GM21447 (cell line): ENCODE measurements around the gene FAM228A.

Source experiments
- ATAC-seq: cut with Tn5 transposase; IDR thresholded peaks from one replicate; pipeline ENCODE4 v1.9.1; 2021; ENCODE audit not compliant: unreplicated experiment

The FAM228A gene

GRCh38 chr2:24222946-24223345, 48.1 kb downstream of the FAM228A start:
- no peak for ATAC-seq

- ATAC-seq: no peak
Measured at GRCh38 chr2:24225499-24226242, 50.8 kb downstream of the FAM228A start.

GRCh38 chr2:24228470-24228869, 53.6 kb downstream of the FAM228A start:
- ATAC-seq: no peak

GRCh38 chr2:24231461-24231881, 56.6 kb downstream of the FAM228A start:
- no peak for ATAC-seq

GRCh38 chr2:24233321-24233720, 58.5 kb downstream of the FAM228A start:
- no peak for ATAC-seq

- no peak for ATAC-seq
Measured at GRCh38 chr2:24237313-24237712, 62.5 kb downstream of the FAM228A start.

GRCh38 chr2:24238158-24238557, 63.3 kb downstream of the FAM228A start:
- no peak for ATAC-seq

GRCh38 chr2:24239553-24239952, 64.7 kb downstream of the FAM228A start:
- ATAC-seq: no peak
